Neural cell (in vitro differentiated cells): ENCODE results near the gene MEX3A. TPM values are rescaled to one million over a fixed set of nuclear protein-coding genes. Genes with fewer than 3 reads are reported as not detected.
A peak's percentile ranks its signal among the peaks of the same experiment; 100 is the strongest.

Experiments used
- H2AFZ ChIP-seq: fragments of 200-600, 300-800 bp; sonication (generic), shearing (Covaris generic); 2 replicates; pipeline ENCODE4 v1.6.0; 2014; ENCODE audit warnings: low read depth, mild to moderate bottlenecking, antibody characterized with exemption, low read length, moderate library complexity
- H3F3A ChIP-seq: fragments of 200-600 bp; shearing (Covaris generic); 2 replicates; pipeline ENCODE4 v1.6.1; 2016; ENCODE audit warnings: mild to moderate bottlenecking, moderate library complexity, mixed read lengths, antibody characterized with exemption, low read length; ENCODE audit not compliant: insufficient read depth, poor library complexity, severe bottlenecking
- H3K27ac ChIP-seq: fragments of 200-600, 300-800 bp; sonication (generic), shearing (Covaris generic); 2 replicates; pipeline ENCODE4 v1.5.1; 2014; ENCODE audit warnings: mild to moderate bottlenecking, low read length, moderate library complexity
- H3K27me3 ChIP-seq: fragments of 300-800, 200-600 bp; sonication (generic), shearing (Covaris generic); 2 replicates; pipeline ENCODE4 v1.6.0; 2014; ENCODE audit warnings: mild to moderate bottlenecking, low read depth, low read length, moderate library complexity; ENCODE audit not compliant: insufficient read depth
- H3K36me3 ChIP-seq: fragments of 300-800, 200-600 bp; sonication (generic), shearing (Covaris generic); 2 replicates; pipeline ENCODE4 v1.5.1; 2014; ENCODE audit warnings: mild to moderate bottlenecking, antibody characterized with exemption, low read length, moderate library complexity; ENCODE audit not compliant: insufficient read depth
- H3K4me2 ChIP-seq: fragments of 300-800, 200-600 bp; sonication (generic), shearing (Covaris generic); 2 replicates; pipeline ENCODE4 v1.6.0; 2014; ENCODE audit warnings: mild to moderate bottlenecking, low read length
- H3K4me3 ChIP-seq: fragments of 300-800, 200-600 bp; sonication (generic), shearing (Covaris generic); 2 replicates; pipeline ENCODE4 v1.5.1; 2014; ENCODE audit warnings: mild to moderate bottlenecking, low read length, moderate library complexity
- H3K79me2 ChIP-seq: fragments of 200-600 bp; shearing (Covaris generic); replicated peaks from 2 replicates; pipeline ENCODE4 v1.6.0; 2014; ENCODE audit warnings: mild to moderate bottlenecking, low read length, moderate library complexity; ENCODE audit not compliant: insufficient read depth
- H3K9ac ChIP-seq: fragments of 300-800, 200-600 bp; sonication (generic), shearing (Covaris generic); 2 replicates; pipeline ENCODE4 v1.6.1; 2016; ENCODE audit warnings: mild to moderate bottlenecking, low read length, mixed read lengths
- H3K9me2 ChIP-seq: fragments of 200-600 bp; shearing (Covaris generic); 2 replicates; pipeline ENCODE4 v1.6.1; 2016; ENCODE audit warnings: mild to moderate bottlenecking, low read length, mixed read lengths; ENCODE audit not compliant: insufficient read depth
- H3K9me3 ChIP-seq: fragments of 200-600, 300-800 bp; sonication (generic), shearing (Covaris generic); 2 replicates; pipeline ENCODE4 v1.6.1; 2016; ENCODE audit warnings: mild to moderate bottlenecking, mixed run types, low read length, moderate library complexity, mixed read lengths
- H4K20me1 ChIP-seq: fragments of 200-600 bp; shearing (Covaris generic); 2 replicates; pipeline ENCODE4 v1.6.1; 2016; ENCODE audit warnings: mild to moderate bottlenecking, mixed run types; ENCODE audit not compliant: insufficient read depth
- EP300 ChIP-seq: fragments of 450-650 bp; conservative IDR thresholded peaks from 2 replicates; pipeline ENCODE4 v1.6.1; 2014; ENCODE audit warnings: antibody characterized with exemption, mild to moderate bottlenecking, moderate library complexity; ENCODE audit not compliant: poor library complexity, severe bottlenecking
- EZH2 ChIP-seq: fragments of 200-600, 300-800 bp; shearing (Covaris generic), sonication (generic); IDR thresholded peaks from 2 replicates; pipeline ENCODE4 v1.6.1; 2014; ENCODE audit warnings: antibody characterized with exemption, low read length, borderline replicate concordance, mild to moderate bottlenecking; ENCODE audit not compliant: insufficient read depth, poor library complexity, severe bottlenecking
- MXI1 ChIP-seq: fragments of 450-650 bp; conservative IDR thresholded peaks from 2 replicates; pipeline ENCODE4 v1.6.1; 2014; ENCODE audit warnings: antibody characterized with exemption, mild to moderate bottlenecking; ENCODE audit not compliant: poor library complexity, severe bottlenecking
- POLR2AphosphoS5 ChIP-seq: IDR thresholded peaks from 2 replicates; pipeline ENCODE4 v1.6.1; 2012
- RAD21 ChIP-seq: fragments of 450-650 bp; conservative IDR thresholded peaks from 2 replicates; pipeline ENCODE4 v1.6.1; 2014; ENCODE audit warnings: antibody characterized with exemption, mild to moderate bottlenecking, moderate library complexity
- SMC3 ChIP-seq: fragments of 450-650 bp; conservative IDR thresholded peaks from 2 replicates; pipeline ENCODE4 v1.6.1; 2014; ENCODE audit warnings: antibody characterized with exemption, mild to moderate bottlenecking, moderate library complexity; ENCODE audit not compliant: poor library complexity
- TAF1 ChIP-seq: IDR thresholded peaks from 2 replicates; pipeline ENCODE4 v1.6.1; 2012; ENCODE audit warnings: low read depth
- polyA plus RNA-seq: library from polyadenylated mRNA; depleted of rRNA; stranded (reverse); fragments of >200 nt; gene quantifications from 2 replicates; pipeline ENCODE4 v1.2.3, GENCODE V29; 2014
- TF ChIP-seq, protein P1 (sequence below): fragments of 450-650 bp; IDR thresholded peaks from 2 replicates; pipeline ENCODE4 v1.5.1; 2014; ENCODE audit warnings: antibody characterized with exemption, mild to moderate bottlenecking, moderate library complexity; ENCODE audit not compliant: poor library complexity, severe bottlenecking
- TF ChIP-seq, protein P2 (sequence below): IDR thresholded peaks from 2 replicates; pipeline ENCODE4 v1.6.1; 2012; ENCODE audit warnings: borderline replicate concordance

MEX3A gene
- polyA plus RNA-seq, 1 donor from 2014 or later: 39.8 TPM

DNA sequence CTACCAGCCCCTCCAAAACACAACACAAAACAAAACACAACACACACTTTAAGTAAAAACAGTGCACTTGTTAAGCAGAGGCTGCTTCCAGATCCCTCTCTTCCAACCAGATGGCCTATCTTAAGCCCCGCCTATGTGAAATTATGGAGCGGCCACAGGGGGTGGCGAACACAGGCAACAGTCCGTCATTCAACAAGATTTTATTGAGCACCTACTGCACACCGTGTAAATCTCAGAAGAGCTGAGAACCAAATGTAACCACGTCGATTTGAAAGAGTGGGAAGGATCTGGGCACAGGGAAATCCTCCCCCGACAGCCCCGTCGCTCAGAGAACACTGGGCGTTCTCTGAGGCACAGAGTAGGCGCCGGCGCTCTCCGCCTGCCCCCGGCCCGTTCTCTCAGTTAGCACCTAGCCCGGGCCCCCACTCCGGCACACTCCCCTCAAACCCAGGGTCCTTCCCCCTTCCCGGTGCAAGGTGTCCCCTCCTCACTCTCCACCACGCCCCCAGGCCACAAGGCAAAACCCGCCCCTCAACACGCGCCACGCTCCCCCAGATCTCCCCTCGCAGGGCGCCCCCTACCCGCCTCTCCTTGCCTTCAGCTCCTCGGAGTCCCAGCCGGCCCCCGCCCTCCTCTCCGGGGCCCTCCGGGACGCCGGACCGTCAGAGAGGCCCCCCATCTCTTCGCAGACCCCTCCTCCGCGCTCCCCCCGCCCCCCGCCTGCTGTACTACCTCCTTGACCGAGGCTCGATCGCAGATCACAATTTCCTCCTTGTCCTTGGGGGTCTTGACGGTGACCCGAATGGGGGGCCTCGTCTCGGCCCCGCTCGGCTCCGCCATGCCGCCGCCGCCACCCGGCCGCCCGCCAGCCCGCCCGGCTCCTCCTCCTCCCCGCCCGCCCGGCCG is 29.1 kb downstream of the MEX3A start:
- H3K9ac ChIP-seq: peak overlapping the region; percentile 96
- H2AFZ ChIP-seq: peak overlapping the region; percentile 76
- H3K4me2 ChIP-seq: peak overlapping the region; percentile 73
- no peaks in the 10 kb centered on the region for H3K36me3 ChIP-seq
- no peaks in the 10 kb centered on the region for H4K20me1 ChIP-seq
- no peaks in the 10 kb centered on the region for H3K9me2 ChIP-seq
- peaks cover 25% of the 10 kb centered on the region for H3K79me2 ChIP-seq
- no peak for TF ChIP-seq TAF1
- peak; percentile 27 for TF ChIP-seq SMC3
- TF ChIP-seq POLR2AphosphoS5: no peak
- peak; percentile 28 for TF ChIP-seq RAD21
- no peak for TF ChIP-seq EZH2
- TF ChIP-seq, protein P1, sequence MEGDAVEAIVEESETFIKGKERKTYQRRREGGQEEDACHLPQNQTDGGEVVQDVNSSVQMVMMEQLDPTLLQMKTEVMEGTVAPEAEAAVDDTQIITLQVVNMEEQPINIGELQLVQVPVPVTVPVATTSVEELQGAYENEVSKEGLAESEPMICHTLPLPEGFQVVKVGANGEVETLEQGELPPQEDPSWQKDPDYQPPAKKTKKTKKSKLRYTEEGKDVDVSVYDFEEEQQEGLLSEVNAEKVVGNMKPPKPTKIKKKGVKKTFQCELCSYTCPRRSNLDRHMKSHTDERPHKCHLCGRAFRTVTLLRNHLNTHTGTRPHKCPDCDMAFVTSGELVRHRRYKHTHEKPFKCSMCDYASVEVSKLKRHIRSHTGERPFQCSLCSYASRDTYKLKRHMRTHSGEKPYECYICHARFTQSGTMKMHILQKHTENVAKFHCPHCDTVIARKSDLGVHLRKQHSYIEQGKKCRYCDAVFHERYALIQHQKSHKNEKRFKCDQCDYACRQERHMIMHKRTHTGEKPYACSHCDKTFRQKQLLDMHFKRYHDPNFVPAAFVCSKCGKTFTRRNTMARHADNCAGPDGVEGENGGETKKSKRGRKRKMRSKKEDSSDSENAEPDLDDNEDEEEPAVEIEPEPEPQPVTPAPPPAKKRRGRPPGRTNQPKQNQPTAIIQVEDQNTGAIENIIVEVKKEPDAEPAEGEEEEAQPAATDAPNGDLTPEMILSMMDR: peak; percentile 65
- TF ChIP-seq, protein P2, sequence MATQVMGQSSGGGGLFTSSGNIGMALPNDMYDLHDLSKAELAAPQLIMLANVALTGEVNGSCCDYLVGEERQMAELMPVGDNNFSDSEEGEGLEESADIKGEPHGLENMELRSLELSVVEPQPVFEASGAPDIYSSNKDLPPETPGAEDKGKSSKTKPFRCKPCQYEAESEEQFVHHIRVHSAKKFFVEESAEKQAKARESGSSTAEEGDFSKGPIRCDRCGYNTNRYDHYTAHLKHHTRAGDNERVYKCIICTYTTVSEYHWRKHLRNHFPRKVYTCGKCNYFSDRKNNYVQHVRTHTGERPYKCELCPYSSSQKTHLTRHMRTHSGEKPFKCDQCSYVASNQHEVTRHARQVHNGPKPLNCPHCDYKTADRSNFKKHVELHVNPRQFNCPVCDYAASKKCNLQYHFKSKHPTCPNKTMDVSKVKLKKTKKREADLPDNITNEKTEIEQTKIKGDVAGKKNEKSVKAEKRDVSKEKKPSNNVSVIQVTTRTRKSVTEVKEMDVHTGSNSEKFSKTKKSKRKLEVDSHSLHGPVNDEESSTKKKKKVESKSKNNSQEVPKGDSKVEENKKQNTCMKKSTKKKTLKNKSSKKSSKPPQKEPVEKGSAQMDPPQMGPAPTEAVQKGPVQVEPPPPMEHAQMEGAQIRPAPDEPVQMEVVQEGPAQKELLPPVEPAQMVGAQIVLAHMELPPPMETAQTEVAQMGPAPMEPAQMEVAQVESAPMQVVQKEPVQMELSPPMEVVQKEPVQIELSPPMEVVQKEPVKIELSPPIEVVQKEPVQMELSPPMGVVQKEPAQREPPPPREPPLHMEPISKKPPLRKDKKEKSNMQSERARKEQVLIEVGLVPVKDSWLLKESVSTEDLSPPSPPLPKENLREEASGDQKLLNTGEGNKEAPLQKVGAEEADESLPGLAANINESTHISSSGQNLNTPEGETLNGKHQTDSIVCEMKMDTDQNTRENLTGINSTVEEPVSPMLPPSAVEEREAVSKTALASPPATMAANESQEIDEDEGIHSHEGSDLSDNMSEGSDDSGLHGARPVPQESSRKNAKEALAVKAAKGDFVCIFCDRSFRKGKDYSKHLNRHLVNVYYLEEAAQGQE: peak; percentile 7
- peak; percentile 80 for TF ChIP-seq MXI1
- TF ChIP-seq EP300: peak; percentile 5
- peaks cover 3% of the 10 kb centered on the region for H3F3A ChIP-seq
- no peaks in the 10 kb centered on the region for H3K9me3 ChIP-seq
- H3K4me3 ChIP-seq: peak overlapping the region; percentile 91
- H3K27ac ChIP-seq: peak overlapping the region; percentile 80
- no peaks in the 10 kb centered on the region for H3K27me3 ChIP-seq

DNA sequence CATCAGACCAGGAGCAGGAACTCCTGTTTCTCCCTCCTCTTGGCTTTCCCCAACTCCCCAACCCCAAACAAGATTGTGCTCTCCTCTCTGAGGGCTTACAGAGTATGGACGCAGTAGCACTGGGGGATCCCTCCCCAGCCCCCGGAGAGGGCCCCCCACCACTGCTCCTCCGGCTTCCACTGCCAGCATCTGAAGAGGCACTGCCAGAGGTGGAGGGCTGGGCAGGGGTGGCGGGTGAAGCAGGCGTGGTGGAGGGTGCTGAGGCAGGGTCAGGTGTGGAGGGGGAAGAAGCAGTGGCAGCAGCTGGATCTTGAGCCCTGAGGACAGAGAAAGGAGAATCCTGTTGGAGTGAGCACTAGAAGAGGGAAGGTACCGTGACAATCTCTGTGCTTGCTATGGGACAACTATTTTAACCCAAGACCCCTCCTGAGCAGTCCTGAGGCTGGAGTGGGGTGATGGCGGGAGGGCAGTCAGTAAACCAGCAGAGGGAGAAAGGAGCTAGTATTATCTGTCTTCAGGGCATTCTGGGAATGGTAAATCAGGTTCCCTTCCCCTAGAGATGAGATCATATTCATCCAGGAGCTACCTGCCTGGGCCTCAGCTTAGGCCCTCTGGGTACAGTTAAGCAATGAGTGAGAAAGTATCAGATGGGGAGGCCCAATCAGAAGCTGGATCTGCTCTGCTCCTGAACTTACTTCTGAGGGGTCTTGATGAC is 31.1 kb downstream of the MEX3A start:
- no peaks in the 10 kb centered on the region for H3K27me3 ChIP-seq
- H2AFZ ChIP-seq: no peak overlapping the region
- no peak overlapping the region for H3K4me3 ChIP-seq
- H3K9me2 ChIP-seq: no peaks in the 10 kb centered on the region
- no peak overlapping the region for H3K9ac ChIP-seq
- H3K27ac ChIP-seq: no peak overlapping the region
- H3K4me2 ChIP-seq: no peak overlapping the region
- TF ChIP-seq RAD21 (no peak), POLR2AphosphoS5 (no peak), TAF1 (no peak), MXI1 (no peak), SMC3 (no peak)
- TF ChIP-seq, protein P2: no peak
- TF ChIP-seq, protein P1: no peak
- peaks cover 3% of the 10 kb centered on the region for H3F3A ChIP-seq
- no peaks in the 10 kb centered on the region for H3K9me3 ChIP-seq
- H4K20me1 ChIP-seq: no peaks in the 10 kb centered on the region
- peaks cover 25% of the 10 kb centered on the region for H3K79me2 ChIP-seq
- no peaks in the 10 kb centered on the region for H3K36me3 ChIP-seq
